GM12892 (cell line): ENCODE measurements around the gene OBSCN.

Source experiments
- DNase-seq: peaks from one replicate; pipeline ENCODE4 v3.0.0; 2011; ENCODE audit not compliant: insufficient read length
- FAIRE-seq: peaks from 2 replicates; lab custom pipeline; 2011; peaks lifted over from hg19 to GRCh38; lab: Jason Lieb, UNC
- POLR2A ChIP-seq: IDR thresholded peaks from 2 replicates; pipeline ENCODE4 v1.6.1; 2011; ENCODE audit warnings: low read depth, low read length, control low read depth
- POLR2AphosphoS5 ChIP-seq: IDR thresholded peaks from 2 replicates; pipeline ENCODE4 v1.6.1; 2011; ENCODE audit warnings: low read depth, low read length, control low read depth
- TAF1 ChIP-seq: IDR thresholded peaks from 2 replicates; pipeline ENCODE4 v1.6.1; 2011; ENCODE audit warnings: low read depth, mild to moderate bottlenecking, control low read depth, low read length, borderline replicate concordance

OBSCN gene

GRCh38 chr1:228362141-228362883 lies 154.5 kb downstream of the OBSCN start:
- DNase-seq, result no peak
- TF ChIP-seq POLR2A (no peak), TAF1 (no peak), POLR2AphosphoS5 (no peak)
- no peak for FAIRE-seq

- TF ChIP-seq POLR2AphosphoS5 (no peak), TAF1 (no peak), POLR2A (no peak)
- FAIRE-seq (no peak), DNase-seq (no peak)
Observed at GRCh38 chr1:228362884-228363450, 155.1 kb downstream of the OBSCN start.

- DNase-seq (no peak), FAIRE-seq (no peak)
- TF ChIP-seq POLR2A (no peak), POLR2AphosphoS5 (no peak), TAF1 (no peak)
Observed at GRCh38 chr1:228363686-228364067, 155.8 kb downstream of the OBSCN start.

DNA sequence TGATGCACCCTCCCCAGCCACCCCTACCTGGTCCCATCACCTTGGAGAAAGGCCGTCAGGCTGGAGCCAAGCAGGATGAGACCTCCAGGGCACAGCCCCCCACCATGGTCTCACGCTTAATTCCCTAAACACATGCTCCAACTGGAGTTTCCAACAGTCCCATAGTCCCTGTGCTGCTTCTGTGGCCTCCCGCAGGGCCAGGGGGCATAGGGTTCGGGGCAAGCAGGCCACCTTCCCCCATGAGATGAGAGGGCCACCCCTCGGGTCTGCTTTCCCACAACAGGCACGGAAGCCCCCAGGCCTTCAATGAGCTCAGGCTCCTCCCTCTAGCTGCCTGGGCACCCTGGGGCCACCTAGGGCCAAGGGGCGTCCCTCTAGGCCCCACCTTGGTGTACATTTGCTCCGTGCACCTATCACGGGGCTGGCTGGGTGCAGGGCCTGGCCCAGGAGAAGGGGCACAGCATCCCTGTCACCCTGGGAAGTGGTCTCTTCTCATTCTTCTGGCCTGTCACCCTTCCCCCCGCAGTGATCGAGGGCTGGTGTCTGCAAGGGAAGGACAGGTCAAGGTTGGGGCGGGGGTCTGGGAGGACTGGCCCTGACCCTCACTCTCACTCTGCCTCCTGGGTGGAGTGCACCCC lies 156.3 kb downstream of the OBSCN start:
- no peak for FAIRE-seq
- DNase-seq, result no peak
- TF ChIP-seq TAF1 (no peak), POLR2A (no peak), POLR2AphosphoS5 (no peak)

DNA sequence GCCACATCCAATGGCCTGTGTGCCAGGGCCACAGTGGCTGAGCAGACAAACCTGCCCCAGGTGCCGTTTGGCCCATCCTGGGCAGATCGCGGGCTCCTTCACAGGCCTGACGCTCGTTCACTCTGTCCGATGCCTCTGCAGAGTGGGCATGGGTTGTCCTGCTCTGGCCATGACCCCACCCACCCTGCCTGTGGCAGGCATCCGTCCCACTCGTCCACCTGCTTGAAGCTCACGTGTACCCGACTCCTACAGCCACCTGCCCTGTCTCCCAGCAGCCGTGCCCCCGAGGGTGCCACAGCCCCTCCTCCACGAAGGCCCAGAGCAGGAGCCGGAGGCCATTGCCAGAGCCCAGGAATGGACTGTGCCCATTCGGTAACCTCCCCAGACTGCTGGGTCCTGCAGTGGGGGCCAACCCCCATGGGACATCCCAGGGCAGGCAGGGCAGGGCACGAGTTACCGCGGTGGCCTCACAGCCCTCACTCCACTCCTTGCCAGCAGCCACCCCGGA lies 156.9 kb downstream of the OBSCN start:
- TF ChIP-seq POLR2A (no peak), TAF1 (no peak), POLR2AphosphoS5 (no peak)
- no peak for DNase-seq

GRCh38 chr1:228365271-228366061 lies 157.6 kb downstream of the OBSCN start:
- DNase-seq, result peak; percentile 24
- no peak for TF ChIP-seq TAF1
- no peak for TF ChIP-seq POLR2AphosphoS5
- TF ChIP-seq POLR2A, result no peak
- no peak for FAIRE-seq

More for the DNA sequence above, 156.9 kb downstream of the OBSCN start:
- FAIRE-seq, result no peak

- DNase-seq (peak; percentile 15), FAIRE-seq (no peak)
- TF ChIP-seq POLR2AphosphoS5 (no peak), TAF1 (no peak), POLR2A (no peak)
Observed at GRCh38 chr1:228366062-228366865, 158.4 kb downstream of the OBSCN start.

- no peak for TF ChIP-seq POLR2AphosphoS5
- no peak for TF ChIP-seq TAF1
- no peak for TF ChIP-seq POLR2A
- FAIRE-seq, result no peak
- DNase-seq, result peak; percentile 19
Observed at GRCh38 chr1:228366866-228367741, 159.3 kb downstream of the OBSCN start.
